NCI-H446 (cell line): ENCODE data around the gene ADK.
"Not testable (repeated sequence)": the region's sequence is repeated elsewhere in the genome, so short reads cannot be mapped to it uniquely, and the experiment has no call there.

Experiments used
- DNase-seq, 2 experiments: peaks; one replicate each; lab custom pipeline; 2025; lab: John Stamatoyannopoulos, UW

The ADK gene

GRCh38 chr10:74300666-74301065 lies 149.6 kb downstream of the ADK start:
- no peak for DNase-seq

GRCh38 chr10:74305730-74306129 lies 154.7 kb downstream of the ADK start:
- DNase-seq: no peak

GRCh38 chr10:74306227-74306982 lies 155.4 kb downstream of the ADK start:
- DNase-seq: no peak

- no peak for DNase-seq
Measured at GRCh38 chr10:74307061-74307651, 156.1 kb downstream of the ADK start.

GRCh38 chr10:74310652-74311257 lies 159.7 kb downstream of the ADK start:
- no peak for DNase-seq

GRCh38 chr10:74314166-74314565 lies 163.1 kb downstream of the ADK start:
- no peak for DNase-seq

- no peak for DNase-seq
Measured at GRCh38 chr10:74320026-74320425, 169.0 kb downstream of the ADK start.

- DNase-seq: no peak
Measured at GRCh38 chr10:74320717-74321116, 169.7 kb downstream of the ADK start.

GRCh38 chr10:74322141-74322540 lies 171.1 kb downstream of the ADK start:
- DNase-seq: no peak

- no peak for DNase-seq
Measured at GRCh38 chr10:74322565-74322964, 171.5 kb downstream of the ADK start.

- no peak for DNase-seq
Measured at GRCh38 chr10:74328388-74328787, 177.4 kb downstream of the ADK start.

GRCh38 chr10:74329873-74330272 lies 178.9 kb downstream of the ADK start:
- DNase-seq: no peak

GRCh38 chr10:74330646-74331045 lies 179.6 kb downstream of the ADK start:
- DNase-seq: no peak

- DNase-seq: peak in 1 of 2 experiments; percentile 9
Measured at GRCh38 chr10:74332398-74332797, 181.4 kb downstream of the ADK start.

- DNase-seq: no peak
Measured at GRCh38 chr10:74333174-74333573, 182.2 kb downstream of the ADK start.

GRCh38 chr10:74334221-74334620 lies 183.2 kb downstream of the ADK start:
- no peak for DNase-seq

GRCh38 chr10:74335501-74335900 lies 184.5 kb downstream of the ADK start:
- DNase-seq: no peak

- DNase-seq: no peak
Measured at GRCh38 chr10:74337330-74338016, 186.5 kb downstream of the ADK start.

GRCh38 chr10:74342991-74343390 lies 192.0 kb downstream of the ADK start:
- DNase-seq: no peak

GRCh38 chr10:74343804-74344203 lies 192.8 kb downstream of the ADK start:
- no peak for DNase-seq

GRCh38 chr10:74344306-74344705 lies 193.3 kb downstream of the ADK start:
- no peak for DNase-seq

GRCh38 chr10:74347522-74347921 lies 196.5 kb downstream of the ADK start:
- DNase-seq: no peak

GRCh38 chr10:74353021-74353420 lies 202.0 kb downstream of the ADK start:
- DNase-seq: not testable (repeated sequence)
